Liver (tissue), 3 donors: Measurements from ENCODE around the gene ACKR4.

Experiments
- ATF3 ChIP-seq: IDR thresholded peaks from 2 replicates; pipeline ENCODE4 v1.6.1; 2016; ENCODE audit warnings: antibody characterized with exemption
- CTCF ChIP-seq: fragments of 150-350 bp; IDR thresholded peaks from 2 replicates; pipeline ENCODE4 v1.5.1; 2017; ENCODE audit warnings: improper control_type of control experiment, low read depth, low read length; ENCODE audit not compliant: missing input control
- JUND ChIP-seq, 2 donors: IDR thresholded peaks; 2 replicates each; pipeline ENCODE4 v1.6.1; 2016; ENCODE audit warnings: antibody characterized with exemption in 2 of 2
- MAX ChIP-seq: IDR thresholded peaks from 2 replicates; pipeline ENCODE4 v1.6.1; 2016; ENCODE audit warnings: antibody characterized with exemption
- NR2F2 ChIP-seq: IDR thresholded peaks from 2 replicates; pipeline ENCODE4 v1.6.1; 2016; ENCODE audit warnings: antibody characterized with exemption
- REST ChIP-seq: IDR thresholded peaks from 2 replicates; pipeline ENCODE4 v1.6.1; 2016; ENCODE audit warnings: antibody characterized with exemption, mild to moderate bottlenecking
- SP1 ChIP-seq: IDR thresholded peaks from 2 replicates; pipeline ENCODE4 v1.6.1; 2018; ENCODE audit warnings: antibody characterized with exemption, mild to moderate bottlenecking
- TAF1 ChIP-seq: conservative IDR thresholded peaks from 2 replicates; pipeline ENCODE4 v1.6.1; 2016; ENCODE audit warnings: antibody characterized with exemption, mild to moderate bottlenecking
- YY1 ChIP-seq: IDR thresholded peaks from 2 replicates; pipeline ENCODE4 v1.6.1; 2016; ENCODE audit warnings: antibody characterized with exemption, mild to moderate bottlenecking
- ZBTB33 ChIP-seq: IDR thresholded peaks from 2 replicates; pipeline ENCODE4 v1.6.1; 2016; ENCODE audit warnings: antibody characterized with exemption
- donor health status: healthy.
- donor health status: healthy.

GRCh38 chr3:132598181-132598580 is 1.1 kb downstream of the ACKR4 start:
- TF ChIP-seq CTCF (no peak), MAX (no peak), ATF3 (no peak), REST (no peak), NR2F2 (no peak), YY1 (no peak), TAF1 (no peak), SP1 (no peak), JUND (IDR thresholded peaks at IDR 0.05) (no peak), ZBTB33 (no peak)
